Osteoblast (primary cell): ENCODE results near the gene CHST11. TPM values are rescaled to one million over a fixed set of nuclear protein-coding genes. Genes with fewer than 3 reads are reported as not detected.

Experiments
- DNase-seq: peaks from one replicate; pipeline ENCODE4 v3.0.0; 2011; ENCODE audit warnings: low spot score, mixed read lengths; ENCODE audit not compliant: insufficient read length; ENCODE audit errors: missing footprints
- H2AFZ ChIP-seq: 2 replicates; pipeline ENCODE4 v1.6.0; 2011; ENCODE audit warnings: mild to moderate bottlenecking, low read length
- H3K27ac ChIP-seq: 2 replicates; pipeline ENCODE4 v1.5.1; 2011; ENCODE audit warnings: mild to moderate bottlenecking, low read depth, low read length, moderate library complexity
- H3K27me3 ChIP-seq: 2 replicates; pipeline ENCODE4 v1.6.0; 2012; ENCODE audit warnings: mild to moderate bottlenecking, control low read depth, inconsistent platforms, low read length, moderate library complexity; ENCODE audit not compliant: insufficient read depth
- H3K36me3 ChIP-seq: 2 replicates; pipeline ENCODE4 v1.5.1; 2011; ENCODE audit warnings: mild to moderate bottlenecking, low read length, control low read depth, moderate library complexity; ENCODE audit not compliant: insufficient read depth
- H3K4me1 ChIP-seq: 2 replicates; pipeline ENCODE4 v1.5.1; 2011; ENCODE audit warnings: mild to moderate bottlenecking, low read length, control low read depth, moderate library complexity; ENCODE audit not compliant: insufficient read depth
- H3K4me2 ChIP-seq: 2 replicates; pipeline ENCODE4 v1.6.0; 2011; ENCODE audit warnings: mild to moderate bottlenecking, low read length; ENCODE audit not compliant: insufficient read depth
- H3K4me3 ChIP-seq: fragments of 200-600 bp; sonication (generic); 3 replicates; pipeline ENCODE4 v1.5.1; 2012; ENCODE audit warnings: mild to moderate bottlenecking, low read length, inconsistent platforms; ENCODE audit not compliant: insufficient read depth
- H3K79me2 ChIP-seq: 2 replicates; pipeline ENCODE4 v1.6.0; 2012; ENCODE audit warnings: mild to moderate bottlenecking, low read length, control low read depth, inconsistent platforms; ENCODE audit not compliant: insufficient read depth
- H3K9me3 ChIP-seq: 2 replicates; pipeline ENCODE4 v1.5.1; 2011; ENCODE audit warnings: low read depth, low read length, control low read depth
- H4K20me1 ChIP-seq: 2 replicates; pipeline ENCODE4 v1.6.0; 2012; ENCODE audit warnings: mild to moderate bottlenecking, low read length, control low read depth; ENCODE audit not compliant: insufficient read depth
- total RNA-seq: library from RNA; depleted of rRNA; stranded (reverse); fragments of >200 nt; gene quantifications from 2 replicates; pipeline ENCODE4 v1.2.3, GENCODE V29; 2012
- TF ChIP-seq, protein P1 (sequence below): IDR thresholded peaks from 2 replicates; pipeline ENCODE4 v1.5.1; 2011; ENCODE audit warnings: mild to moderate bottlenecking, low read depth, low read length, moderate library complexity; ENCODE audit errors: extremely low read depth

CHST11 gene
- total RNA-seq, 1 donor = 24.6 TPM

- Histone ChIP-seq H3K9me3 (no peaks in the 10 kb centered on the region), H3K4me2 (no peak overlapping the region)
- TF ChIP-seq, protein P1, sequence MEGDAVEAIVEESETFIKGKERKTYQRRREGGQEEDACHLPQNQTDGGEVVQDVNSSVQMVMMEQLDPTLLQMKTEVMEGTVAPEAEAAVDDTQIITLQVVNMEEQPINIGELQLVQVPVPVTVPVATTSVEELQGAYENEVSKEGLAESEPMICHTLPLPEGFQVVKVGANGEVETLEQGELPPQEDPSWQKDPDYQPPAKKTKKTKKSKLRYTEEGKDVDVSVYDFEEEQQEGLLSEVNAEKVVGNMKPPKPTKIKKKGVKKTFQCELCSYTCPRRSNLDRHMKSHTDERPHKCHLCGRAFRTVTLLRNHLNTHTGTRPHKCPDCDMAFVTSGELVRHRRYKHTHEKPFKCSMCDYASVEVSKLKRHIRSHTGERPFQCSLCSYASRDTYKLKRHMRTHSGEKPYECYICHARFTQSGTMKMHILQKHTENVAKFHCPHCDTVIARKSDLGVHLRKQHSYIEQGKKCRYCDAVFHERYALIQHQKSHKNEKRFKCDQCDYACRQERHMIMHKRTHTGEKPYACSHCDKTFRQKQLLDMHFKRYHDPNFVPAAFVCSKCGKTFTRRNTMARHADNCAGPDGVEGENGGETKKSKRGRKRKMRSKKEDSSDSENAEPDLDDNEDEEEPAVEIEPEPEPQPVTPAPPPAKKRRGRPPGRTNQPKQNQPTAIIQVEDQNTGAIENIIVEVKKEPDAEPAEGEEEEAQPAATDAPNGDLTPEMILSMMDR = no peak
Measured at GRCh38 chr12:104772336-104772735, 315.6 kb downstream of the CHST11 start.

DNA sequence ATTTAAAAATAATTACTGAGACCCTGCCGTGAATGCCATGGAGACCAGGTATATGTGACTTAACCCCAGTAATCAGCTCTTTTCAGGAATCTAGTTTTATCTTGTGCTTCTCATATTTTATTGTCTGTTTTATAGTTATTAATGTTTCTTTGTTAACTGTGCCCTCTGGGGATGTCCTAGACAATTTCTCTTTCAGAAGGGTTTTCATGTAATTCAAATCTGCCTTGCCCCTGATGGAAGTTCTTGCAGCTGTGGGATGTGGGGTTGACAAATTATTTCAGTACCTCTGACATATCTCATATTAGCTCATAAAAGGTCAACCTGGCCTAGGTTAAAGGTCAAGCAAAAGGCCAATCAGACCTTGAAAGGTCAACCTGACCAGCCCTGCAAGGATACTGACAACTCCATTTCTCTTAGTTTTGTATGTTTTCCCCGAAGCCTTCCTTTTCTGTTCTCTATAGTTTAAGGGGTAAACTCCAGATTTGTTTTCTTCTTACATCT is 319.0 kb downstream of the CHST11 start:
- no peaks in the 10 kb centered on the region for H3K79me2 ChIP-seq
- H2AFZ ChIP-seq = no peak overlapping the region
- no peaks in the 10 kb centered on the region for H3K27me3 ChIP-seq
- H3K27ac ChIP-seq = no peak overlapping the region
- no peaks in the 10 kb centered on the region for H3K36me3 ChIP-seq
- no peaks in the 10 kb centered on the region for H3K4me1 ChIP-seq
- TF ChIP-seq, protein P1 = no peak
- H3K9me3 ChIP-seq = no peaks in the 10 kb centered on the region
- H4K20me1 ChIP-seq = no peaks in the 10 kb centered on the region
- no peak overlapping the region for H3K4me2 ChIP-seq
- no peak overlapping the region for H3K4me3 ChIP-seq
- DNase-seq = no peak

More at GRCh38 chr12:104772336-104772735, 315.6 kb downstream of the CHST11 start:
- Histone ChIP-seq H4K20me1 (no peaks in the 10 kb centered on the region), H3K36me3 (no peaks in the 10 kb centered on the region), H3K79me2 (no peaks in the 10 kb centered on the region), H3K4me1 (no peaks in the 10 kb centered on the region), H3K27ac (no peak overlapping the region), H2AFZ (no peak overlapping the region), H3K27me3 (no peaks in the 10 kb centered on the region), H3K4me3 (no peak overlapping the region)
- no peak for DNase-seq

DNA sequence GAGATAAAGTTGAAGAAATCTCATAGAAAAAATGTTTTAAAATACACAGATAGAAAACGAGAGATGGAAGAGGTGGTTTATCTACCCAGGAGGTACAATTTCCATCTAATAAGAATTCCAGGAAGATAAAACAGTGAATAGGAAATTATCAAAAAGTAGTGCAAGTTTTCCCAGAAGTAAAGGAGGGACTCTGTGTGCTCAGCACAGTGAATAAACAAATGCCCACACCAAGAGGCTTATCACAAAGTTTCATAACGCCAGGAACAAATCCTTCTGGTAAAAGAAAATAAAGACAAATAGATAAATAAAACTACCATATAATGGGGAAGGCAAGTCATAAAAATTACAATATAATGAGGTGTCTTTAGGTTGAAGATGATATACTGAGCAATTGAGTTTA is 322.4 kb downstream of the CHST11 start:
- TF ChIP-seq, protein P1 = no peak
- Histone ChIP-seq H3K36me3 (no peaks in the 10 kb centered on the region), H3K4me3 (no peak overlapping the region), H4K20me1 (no peaks in the 10 kb centered on the region), H3K9me3 (no peaks in the 10 kb centered on the region), H3K27ac (no peak overlapping the region), H3K4me1 (no peaks in the 10 kb centered on the region), H2AFZ (no peak overlapping the region), H3K27me3 (no peaks in the 10 kb centered on the region), H3K79me2 (no peaks in the 10 kb centered on the region), H3K4me2 (no peak overlapping the region)
- no peak for DNase-seq

- Histone ChIP-seq H4K20me1 (no peaks in the 10 kb centered on the region), H3K9me3 (no peaks in the 10 kb centered on the region), H3K27ac (no peak overlapping the region), H3K4me3 (no peak overlapping the region), H3K27me3 (no peaks in the 10 kb centered on the region), H3K79me2 (no peaks in the 10 kb centered on the region), H3K36me3 (no peaks in the 10 kb centered on the region), H2AFZ (no peak overlapping the region), H3K4me2 (no peak overlapping the region), H3K4me1 (no peaks in the 10 kb centered on the region)
- no peak for DNase-seq
- TF ChIP-seq, protein P1 = no peak
Measured at GRCh38 chr12:104782296-104782695, 325.5 kb downstream of the CHST11 start.
